Smooth muscle cell (in vitro differentiated cells): ENCODE data around the gene PDLIM3. TPM values are rescaled to one million over a fixed set of nuclear protein-coding genes. Genes with fewer than 3 reads are reported as not detected.
"Not testable (repeated sequence)": the region's sequence is repeated elsewhere in the genome, so short reads cannot be mapped to it uniquely, and the experiment has no call there.

ENCODE experiments used
- DNase-seq: peaks from one replicate; lab custom pipeline; 2025; ENCODE audit not compliant: unreplicated experiment; lab: John Stamatoyannopoulos, UW
- H2AFZ ChIP-seq: fragments of 200-600 bp; sonication (generic); 2 replicates; pipeline ENCODE4 v1.6.0; 2016; ENCODE audit warnings: antibody characterized with exemption, low read depth, mild to moderate bottlenecking
- H3F3A ChIP-seq: fragments of 200-600 bp; sonication (generic); 2 replicates; pipeline ENCODE4 v1.6.0; 2017; ENCODE audit warnings: antibody characterized with exemption, low read depth
- H3K27ac ChIP-seq: fragments of 200-600 bp; sonication (generic); 2 replicates; pipeline ENCODE4 v1.5.1; 2016; ENCODE audit warnings: low read depth, mild to moderate bottlenecking
- H3K27me3 ChIP-seq: fragments of 200-600 bp; sonication (generic); 2 replicates; pipeline ENCODE4 v1.6.1; 2016; ENCODE audit warnings: low read depth, mild to moderate bottlenecking
- H3K36me3 ChIP-seq: fragments of 200-600 bp; sonication (generic); 2 replicates; pipeline ENCODE4 v1.5.1; 2016; ENCODE audit warnings: low read depth
- H3K4me1 ChIP-seq: fragments of 200-600 bp; sonication (generic); 2 replicates; pipeline ENCODE4 v1.5.1; 2016; ENCODE audit warnings: low read depth
- H3K4me2 ChIP-seq: fragments of 200-600 bp; sonication (generic); 2 replicates; pipeline ENCODE4 v1.6.0; 2016; ENCODE audit warnings: mild to moderate bottlenecking
- H3K4me3 ChIP-seq: fragments of 200-600 bp; sonication (generic); 2 replicates; pipeline ENCODE4 v1.5.1; 2016; ENCODE audit warnings: mild to moderate bottlenecking
- H3K79me2 ChIP-seq: fragments of 200-600 bp; sonication (generic); 2 replicates; pipeline ENCODE4 v1.6.0; 2016; ENCODE audit warnings: low read depth, mild to moderate bottlenecking
- H3K9ac ChIP-seq: fragments of 200-600 bp; sonication (generic); 2 replicates; pipeline ENCODE4 v1.6.0; 2016; ENCODE audit warnings: low read depth
- H3K9me3 ChIP-seq: fragments of 200-600 bp; sonication (generic); replicated peaks from 2 replicates; pipeline ENCODE4 v1.5.1; 2016; ENCODE audit warnings: low read depth
- H4K20me1 ChIP-seq: fragments of 200-600 bp; sonication (generic); 2 replicates; pipeline ENCODE4 v1.6.0; 2016; ENCODE audit warnings: low read depth
- WGBS: methylation state at CpG from one replicate; pipeline ENCODE4 v1.1.7; 2016; ENCODE audit warnings: low lambda C conversion rate; 5-methylcytosine and 5-hydroxymethylcytosine counted together
- polyA plus RNA-seq: library from polyadenylated mRNA; unstranded; fragments of >200 nt; fragmentation: Nextera tagmentation; extraction: Ambion mirVana; gene quantifications from 2 replicates; pipeline ENCODE4 v1.2.1, GENCODE V29; 2016
- total RNA-seq: library from RNA; depleted of rRNA; stranded (reverse); fragments of >200 nt; gene quantifications from 2 replicates; pipeline ENCODE4 v1.2.3, GENCODE V29; 2014
- TF ChIP-seq, protein P1 (sequence below): fragments of 200-600 bp; sonication (generic); IDR thresholded peaks from 2 replicates; pipeline ENCODE4 v1.5.1; 2017; ENCODE audit warnings: borderline replicate concordance, mild to moderate bottlenecking, antibody characterized with exemption; ENCODE audit not compliant: insufficient read depth, poor library complexity, severe bottlenecking

PDLIM3 gene
- total and polyA plus RNA-seq, 2 experiments from 2014 or later: 356 to 691 TPM

DNA sequence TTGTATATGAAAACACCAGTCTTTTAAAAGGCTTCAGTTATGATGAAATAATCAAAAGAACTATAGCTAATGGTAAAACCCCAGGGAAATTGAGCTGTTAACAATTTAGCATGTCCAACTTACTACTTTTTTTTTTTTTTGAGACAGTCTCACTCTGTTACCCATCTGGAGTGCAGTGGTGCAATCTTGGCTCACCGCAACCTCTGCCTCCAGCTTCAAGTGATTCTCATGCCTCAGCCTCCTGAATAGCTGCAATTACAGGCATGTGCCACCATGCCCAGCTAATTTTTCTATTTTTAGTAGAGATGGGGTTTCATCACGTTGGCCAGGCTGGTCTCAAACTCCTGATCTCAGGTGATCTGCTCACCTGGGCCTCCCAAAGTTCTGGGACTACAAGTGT is 24.1 kb downstream of the PDLIM3 start:
- not testable (repeated sequence) for H3K9me3 ChIP-seq, H2AFZ ChIP-seq, H3K4me3 ChIP-seq, H3K27me3 ChIP-seq, DNase-seq, H4K20me1 ChIP-seq, H3K4me2 ChIP-seq, H3K4me1 ChIP-seq, H3K79me2 ChIP-seq, H3K9ac ChIP-seq
- H3F3A ChIP-seq: peaks cover 23% of the 10 kb centered on the region
- TF ChIP-seq, protein P1, sequence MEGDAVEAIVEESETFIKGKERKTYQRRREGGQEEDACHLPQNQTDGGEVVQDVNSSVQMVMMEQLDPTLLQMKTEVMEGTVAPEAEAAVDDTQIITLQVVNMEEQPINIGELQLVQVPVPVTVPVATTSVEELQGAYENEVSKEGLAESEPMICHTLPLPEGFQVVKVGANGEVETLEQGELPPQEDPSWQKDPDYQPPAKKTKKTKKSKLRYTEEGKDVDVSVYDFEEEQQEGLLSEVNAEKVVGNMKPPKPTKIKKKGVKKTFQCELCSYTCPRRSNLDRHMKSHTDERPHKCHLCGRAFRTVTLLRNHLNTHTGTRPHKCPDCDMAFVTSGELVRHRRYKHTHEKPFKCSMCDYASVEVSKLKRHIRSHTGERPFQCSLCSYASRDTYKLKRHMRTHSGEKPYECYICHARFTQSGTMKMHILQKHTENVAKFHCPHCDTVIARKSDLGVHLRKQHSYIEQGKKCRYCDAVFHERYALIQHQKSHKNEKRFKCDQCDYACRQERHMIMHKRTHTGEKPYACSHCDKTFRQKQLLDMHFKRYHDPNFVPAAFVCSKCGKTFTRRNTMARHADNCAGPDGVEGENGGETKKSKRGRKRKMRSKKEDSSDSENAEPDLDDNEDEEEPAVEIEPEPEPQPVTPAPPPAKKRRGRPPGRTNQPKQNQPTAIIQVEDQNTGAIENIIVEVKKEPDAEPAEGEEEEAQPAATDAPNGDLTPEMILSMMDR: peak; percentile 2
- WGBS: 89% methylated on average over 2 of the region's 2 CpGs
- peak overlapping the region; percentile 64 for H3K27ac ChIP-seq
- peaks cover 19% of the 10 kb centered on the region for H3K36me3 ChIP-seq

DNA sequence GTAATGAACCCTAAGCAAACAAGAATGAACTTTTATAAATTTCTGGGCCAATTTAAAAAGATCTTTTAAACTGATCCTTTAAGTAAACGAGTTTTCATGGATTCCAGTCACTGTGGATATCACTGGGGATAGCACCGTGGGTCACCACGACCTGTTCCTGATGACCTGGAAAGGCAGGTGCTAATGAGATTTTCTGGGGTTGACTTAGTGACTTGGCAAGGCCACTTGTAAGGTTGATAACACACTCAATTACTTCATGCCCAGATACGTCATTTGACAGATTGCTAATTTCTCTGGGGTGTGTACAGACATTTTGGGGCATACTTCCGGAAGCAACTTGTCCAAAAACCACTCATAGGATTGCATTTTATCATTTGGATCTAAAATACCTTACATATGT is 24.5 kb downstream of the PDLIM3 start:
- Histone ChIP-seq H3F3A (peaks cover 26% of the 10 kb centered on the region), H3K9me3 (no peaks in the 10 kb centered on the region), H3K4me2 (no peak overlapping the region), H4K20me1 (peaks cover 4% of the 10 kb centered on the region), H3K9ac (no peak overlapping the region), H3K27ac (peak overlapping the region; percentile 6), H2AFZ (no peak overlapping the region), H3K79me2 (no peaks in the 10 kb centered on the region), H3K36me3 (peaks cover 19% of the 10 kb centered on the region), H3K4me3 (no peak overlapping the region), H3K4me1 (peaks cover 9% of the 10 kb centered on the region), H3K27me3 (no peaks in the 10 kb centered on the region)
- WGBS: 90% methylated on average over 5 of the region's 5 CpGs
- no peak for DNase-seq
- TF ChIP-seq, protein P1: no peak

DNA sequence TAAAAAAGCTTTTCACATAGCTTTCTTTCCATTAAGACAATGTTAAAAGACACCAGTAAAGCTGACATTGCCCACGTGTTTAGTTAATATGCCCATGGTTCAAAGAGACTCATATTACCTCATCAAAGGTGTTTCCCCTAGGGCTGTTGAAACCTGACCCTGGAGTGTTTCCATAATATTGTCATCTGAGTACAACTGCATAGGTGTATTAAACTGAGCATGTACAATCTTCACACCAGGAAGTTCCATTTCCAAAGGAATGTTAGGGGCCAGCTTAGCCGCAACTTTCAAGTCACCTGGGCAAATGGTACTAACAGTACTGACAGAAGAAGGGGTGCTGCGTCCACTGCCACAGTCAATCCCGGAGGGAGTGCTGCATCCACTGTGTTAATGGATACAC is 27.1 kb downstream of the PDLIM3 start:
- no peak for DNase-seq
- WGBS: 78% methylated on average over 4 of the region's 4 CpGs
- Histone ChIP-seq H3K4me3 (no peak overlapping the region), H3K27ac (peak overlapping the region; percentile 28), H3K4me1 (peaks cover 6% of the 10 kb centered on the region), H3K9ac (no peak overlapping the region), H3K36me3 (peaks cover 11% of the 10 kb centered on the region), H2AFZ (no peak overlapping the region), H4K20me1 (peaks cover 2% of the 10 kb centered on the region), H3F3A (peaks cover 28% of the 10 kb centered on the region), H3K27me3 (no peaks in the 10 kb centered on the region), H3K4me2 (no peak overlapping the region), H3K9me3 (no peaks in the 10 kb centered on the region), H3K79me2 (no peaks in the 10 kb centered on the region)
- TF ChIP-seq, protein P1: no peak

DNA sequence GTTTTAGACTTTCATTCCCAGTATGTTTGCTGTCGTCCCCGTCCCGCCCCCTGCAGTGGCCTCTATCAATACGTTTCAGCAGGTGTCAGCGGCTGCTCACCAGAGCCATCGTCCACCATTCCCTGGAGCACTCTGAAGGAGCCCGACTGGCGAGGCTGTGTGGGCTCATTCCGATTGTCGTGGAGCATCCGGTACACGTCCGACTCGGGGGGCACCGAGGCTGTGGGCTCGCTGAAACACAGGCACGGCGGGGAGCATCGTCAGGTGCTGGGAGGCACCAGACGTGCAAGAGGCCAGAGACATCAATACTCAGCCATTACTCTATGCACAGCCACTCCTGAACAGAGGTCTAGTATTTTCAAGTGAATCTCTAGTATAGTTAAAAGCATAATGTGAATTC is 28.9 kb downstream of the PDLIM3 start:
- Histone ChIP-seq H3F3A (peaks cover 35% of the 10 kb centered on the region), H3K36me3 (peaks cover 23% of the 10 kb centered on the region), H3K27me3 (no peaks in the 10 kb centered on the region), H3K27ac (no peak overlapping the region), H3K4me1 (no peaks in the 10 kb centered on the region), H3K4me2 (no peak overlapping the region), H3K9me3 (no peaks in the 10 kb centered on the region), H2AFZ (no peak overlapping the region), H4K20me1 (no peaks in the 10 kb centered on the region), H3K9ac (no peak overlapping the region), H3K4me3 (no peak overlapping the region), H3K79me2 (no peaks in the 10 kb centered on the region)
- TF ChIP-seq, protein P1: no peak
- DNase-seq: no peak
- WGBS: 96% methylated on average over 20 of the region's 20 CpGs
